ENCODE measurements around the gene SLC9A2. TPM values are rescaled to one million over a fixed set of nuclear protein-coding genes. Genes with fewer than 3 reads are reported as not detected.

The SLC9A2 gene
- total RNA-seq, 4 donors from 2014 or later: 0.06 to 0.17 (median 0.17) TPM; not detected in 1

- intact Hi-C loops (cut with DNase I): no loop called here
- H3K36me3 ChIP-seq: no peaks in the 10 kb centered on the region
- H3K4me3 ChIP-seq: no peak overlapping the region
- no peaks in the 10 kb centered on the region for H3K9me3 ChIP-seq
- no peak for DNase-seq (ENCODE audit: extremely low spot score)
- H3K4me1 ChIP-seq: no peaks in the 10 kb centered on the region
- TF ChIP-seq POLR2A (IDR thresholded peaks at IDR 0.05; ENCODE audit: low read depth): no peak
- TF ChIP-seq POLR2AphosphoS5 (IDR thresholded peaks at IDR 0.05): no peak
- TF ChIP-seq, protein P1, sequence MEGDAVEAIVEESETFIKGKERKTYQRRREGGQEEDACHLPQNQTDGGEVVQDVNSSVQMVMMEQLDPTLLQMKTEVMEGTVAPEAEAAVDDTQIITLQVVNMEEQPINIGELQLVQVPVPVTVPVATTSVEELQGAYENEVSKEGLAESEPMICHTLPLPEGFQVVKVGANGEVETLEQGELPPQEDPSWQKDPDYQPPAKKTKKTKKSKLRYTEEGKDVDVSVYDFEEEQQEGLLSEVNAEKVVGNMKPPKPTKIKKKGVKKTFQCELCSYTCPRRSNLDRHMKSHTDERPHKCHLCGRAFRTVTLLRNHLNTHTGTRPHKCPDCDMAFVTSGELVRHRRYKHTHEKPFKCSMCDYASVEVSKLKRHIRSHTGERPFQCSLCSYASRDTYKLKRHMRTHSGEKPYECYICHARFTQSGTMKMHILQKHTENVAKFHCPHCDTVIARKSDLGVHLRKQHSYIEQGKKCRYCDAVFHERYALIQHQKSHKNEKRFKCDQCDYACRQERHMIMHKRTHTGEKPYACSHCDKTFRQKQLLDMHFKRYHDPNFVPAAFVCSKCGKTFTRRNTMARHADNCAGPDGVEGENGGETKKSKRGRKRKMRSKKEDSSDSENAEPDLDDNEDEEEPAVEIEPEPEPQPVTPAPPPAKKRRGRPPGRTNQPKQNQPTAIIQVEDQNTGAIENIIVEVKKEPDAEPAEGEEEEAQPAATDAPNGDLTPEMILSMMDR (IDR thresholded peaks at IDR 0.05): no peak
- TF ChIP-seq EP300 (IDR thresholded peaks at IDR 0.05): no peak
- no peak overlapping the region for H3K27ac ChIP-seq (replicated peaks in 1 of 4)
- WGBS: 79% methylated on average over 2 of the region's 2 CpGs
- H3K27me3 ChIP-seq: peaks cover 0 to 5% (median 0%) of the 10 kb centered on the region in 4 donors
Observed at GRCh38 chr2:102696463-102696862, 77.1 kb downstream of the SLC9A2 start.

DNA sequence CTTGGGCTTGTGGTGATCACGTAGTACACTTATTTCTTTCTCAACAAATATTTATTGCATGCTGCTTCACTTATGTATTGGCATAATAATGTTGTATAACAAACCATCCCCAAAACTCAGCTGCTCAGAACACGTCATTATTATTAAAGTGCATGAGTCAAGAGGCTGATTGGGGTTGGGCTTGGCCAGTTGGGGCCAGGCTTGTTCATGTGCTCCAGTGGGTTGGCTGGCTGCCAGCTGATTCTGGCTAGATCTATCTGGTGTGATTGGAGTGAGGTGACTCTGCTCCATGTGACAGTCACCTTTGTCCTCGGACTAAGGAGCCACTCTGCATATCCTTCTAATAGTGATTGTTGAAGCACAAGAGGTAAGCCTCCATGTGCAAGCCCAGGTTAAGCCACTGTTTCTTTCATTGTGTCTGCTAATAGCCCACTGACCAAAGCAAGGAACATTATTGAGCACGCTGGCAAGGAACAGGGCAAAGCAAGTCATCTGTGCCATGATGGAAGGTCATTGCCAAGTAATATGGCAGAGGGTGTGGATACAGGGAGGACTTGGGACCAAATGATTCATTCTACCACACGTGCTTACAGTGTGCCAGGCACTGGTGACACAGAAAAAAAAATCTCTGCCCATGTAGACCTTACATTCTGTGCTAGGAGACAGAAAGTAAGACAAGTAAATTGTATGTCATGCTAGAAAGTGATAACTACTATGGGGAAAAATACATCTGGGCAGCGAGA is 79.2 kb downstream of the SLC9A2 start:
- DNase-seq (ENCODE audit: extremely low spot score): no peak
- H3K27me3 ChIP-seq: peaks cover 0 to 2% (median 0%) of the 10 kb centered on the region in 4 donors
- 87% methylated on average over 5 of the region's 6 CpGs for WGBS
- no peak overlapping the region for H3K4me3 ChIP-seq
- H3K36me3 ChIP-seq: no peaks in the 10 kb centered on the region
- intact Hi-C loops (cut with DNase I): no loop called here
- no peaks in the 10 kb centered on the region for H3K9me3 ChIP-seq
- H3K4me1 ChIP-seq: no peaks in the 10 kb centered on the region
- TF ChIP-seq, protein P1 (IDR thresholded peaks at IDR 0.05): no peak
- TF ChIP-seq POLR2AphosphoS5 (IDR thresholded peaks at IDR 0.05): no peak
- TF ChIP-seq POLR2A (IDR thresholded peaks at IDR 0.05; ENCODE audit: low read depth): no peak
- no peak for TF ChIP-seq EP300 (IDR thresholded peaks at IDR 0.05)
- H3K27ac ChIP-seq (replicated peaks in 1 of 4): no peak overlapping the region

DNA sequence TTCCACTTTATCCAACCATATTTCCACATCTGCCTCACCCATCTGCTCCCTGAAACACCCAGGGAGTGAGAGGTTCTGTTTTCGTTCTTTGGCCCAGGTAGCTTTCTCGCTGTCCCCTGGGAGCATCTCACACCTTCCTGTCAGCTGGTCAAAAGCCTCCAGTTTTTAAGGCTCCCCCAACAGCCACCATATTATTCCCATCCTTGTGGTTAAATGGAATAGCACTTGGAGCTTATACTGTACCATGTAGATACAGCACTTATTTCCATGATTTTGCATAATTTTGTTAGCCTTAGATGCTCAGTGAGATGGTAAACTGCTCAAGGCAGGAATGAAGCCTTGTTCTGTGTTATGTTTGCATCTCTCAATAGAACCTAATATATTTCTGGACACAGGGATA is 84.0 kb downstream of the SLC9A2 start:
- Histone ChIP-seq H3K27ac (replicated peaks in 1 of 4) (no peak overlapping the region), H3K4me1 (no peaks in the 10 kb centered on the region), H3K4me3 (no peak overlapping the region), H3K36me3 (no peaks in the 10 kb centered on the region), H3K27me3 (peaks cover 0 to 25% (median 2%) of the 10 kb centered on the region in 4 donors), H3K9me3 (no peaks in the 10 kb centered on the region)
- intact Hi-C loops (cut with DNase I): no loop called here
- DNase-seq (ENCODE audit: extremely low spot score): peak; percentile 70
- WGBS: 84% methylated on average over 2 of the region's 2 CpGs
- TF ChIP-seq, protein P1 (IDR thresholded peaks at IDR 0.05): no peak
- no peak for TF ChIP-seq POLR2AphosphoS5 (IDR thresholded peaks at IDR 0.05)

DNA sequence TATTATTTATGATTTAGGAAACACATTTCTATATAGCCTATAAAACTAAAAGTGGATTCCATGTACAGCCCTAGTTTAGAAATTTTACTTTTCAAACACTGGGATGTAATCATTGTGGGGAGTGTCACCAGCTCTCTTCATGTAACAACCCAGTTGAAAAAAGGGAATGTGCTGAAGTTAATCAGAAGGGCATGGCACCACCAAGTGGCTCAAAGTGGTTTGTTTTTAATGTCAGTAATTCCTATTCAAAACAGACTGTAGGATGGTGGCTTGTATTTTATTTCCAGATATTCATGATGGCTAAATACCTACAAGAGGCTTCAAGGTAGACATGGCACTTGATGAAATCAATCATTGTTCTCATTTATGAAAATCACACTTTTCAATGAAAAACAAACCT is 84.4 kb downstream of the SLC9A2 start:
- no peaks in the 10 kb centered on the region for H3K4me1 ChIP-seq
- no peaks in the 10 kb centered on the region for H3K9me3 ChIP-seq
- intact Hi-C loops (cut with DNase I): no loop called here
- TF ChIP-seq, protein P1 (IDR thresholded peaks at IDR 0.05): no peak
- TF ChIP-seq POLR2A (IDR thresholded peaks at IDR 0.05; ENCODE audit: low read depth) (no peak), POLR2AphosphoS5 (IDR thresholded peaks at IDR 0.05) (no peak), EP300 (IDR thresholded peaks at IDR 0.05) (no peak)
- H3K27ac ChIP-seq (replicated peaks in 1 of 4): no peak overlapping the region
- peaks cover 0 to 29% (median 2%) of the 10 kb centered on the region in 4 donors for H3K27me3 ChIP-seq
- H3K4me3 ChIP-seq: no peak overlapping the region
- DNase-seq (ENCODE audit: extremely low spot score): peak; percentile 12
- H3K36me3 ChIP-seq: no peaks in the 10 kb centered on the region

GRCh38 chr2:102704531-102704930 is 85.2 kb downstream of the SLC9A2 start:
- TF ChIP-seq EP300 (IDR thresholded peaks at IDR 0.05): no peak
- intact Hi-C loops (cut with DNase I): no loop called here

More at GRCh38 chr2:102704531-102704930, 85.2 kb downstream of the SLC9A2 start:
- Histone ChIP-seq H3K4me3 (no peak overlapping the region), H3K27ac (replicated peaks in 1 of 4) (no peak overlapping the region), H3K36me3 (no peaks in the 10 kb centered on the region), H3K9me3 (no peaks in the 10 kb centered on the region), H3K27me3 (peaks cover 0 to 34% (median 2%) of the 10 kb centered on the region in 4 donors), H3K4me1 (no peaks in the 10 kb centered on the region)
- DNase-seq (ENCODE audit: extremely low spot score): peak; percentile 78
- 70% methylated on average over 12 of the region's 12 CpGs for WGBS
